ENCODE results near the gene DOCK6.
A peak's percentile ranks its signal among the peaks of the same experiment; 100 is the strongest.

DOCK6 gene

DNA sequence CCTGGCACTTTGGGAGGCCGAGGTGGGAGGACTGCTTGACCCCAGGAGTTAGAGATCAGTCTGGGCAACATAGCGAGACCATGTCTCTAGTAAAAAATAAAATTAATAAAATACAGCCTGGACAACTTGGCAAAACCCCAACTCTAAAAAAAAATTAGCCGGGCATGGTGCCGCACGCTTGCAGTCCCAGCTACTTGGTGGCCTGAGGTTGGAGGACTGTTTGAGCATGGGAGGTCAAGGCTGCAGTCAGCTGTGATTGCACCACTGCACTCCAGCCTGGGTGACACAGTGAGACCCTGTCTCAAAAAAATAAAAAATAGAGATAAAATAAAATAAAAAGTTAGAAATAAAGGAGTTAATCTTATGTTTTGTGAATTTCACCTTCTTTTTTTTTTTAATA lies 91.2 kb downstream of the DOCK6 start:
- no peak for DNase-seq
- Histone ChIP-seq H3K27ac (no peak overlapping the region), H3K27me3 (replicated peaks) (no peaks in the 10 kb centered on the region), H3K4me3 (ENCODE audit: low read depth, low read length) (no peak overlapping the region), H3K36me3 (replicated peaks) (peaks cover 48% of the 10 kb centered on the region)
- in situ Hi-C loops (cut with HindIII; ENCODE audit: low pct_ligation_motif_present, low sequenced_read_pairs), result no loop called here
- TF ChIP-seq CTCF (IDR thresholded peaks at IDR 0.05; ENCODE audit: low read depth, low read length, missing control alignments), result no peak

DNA sequence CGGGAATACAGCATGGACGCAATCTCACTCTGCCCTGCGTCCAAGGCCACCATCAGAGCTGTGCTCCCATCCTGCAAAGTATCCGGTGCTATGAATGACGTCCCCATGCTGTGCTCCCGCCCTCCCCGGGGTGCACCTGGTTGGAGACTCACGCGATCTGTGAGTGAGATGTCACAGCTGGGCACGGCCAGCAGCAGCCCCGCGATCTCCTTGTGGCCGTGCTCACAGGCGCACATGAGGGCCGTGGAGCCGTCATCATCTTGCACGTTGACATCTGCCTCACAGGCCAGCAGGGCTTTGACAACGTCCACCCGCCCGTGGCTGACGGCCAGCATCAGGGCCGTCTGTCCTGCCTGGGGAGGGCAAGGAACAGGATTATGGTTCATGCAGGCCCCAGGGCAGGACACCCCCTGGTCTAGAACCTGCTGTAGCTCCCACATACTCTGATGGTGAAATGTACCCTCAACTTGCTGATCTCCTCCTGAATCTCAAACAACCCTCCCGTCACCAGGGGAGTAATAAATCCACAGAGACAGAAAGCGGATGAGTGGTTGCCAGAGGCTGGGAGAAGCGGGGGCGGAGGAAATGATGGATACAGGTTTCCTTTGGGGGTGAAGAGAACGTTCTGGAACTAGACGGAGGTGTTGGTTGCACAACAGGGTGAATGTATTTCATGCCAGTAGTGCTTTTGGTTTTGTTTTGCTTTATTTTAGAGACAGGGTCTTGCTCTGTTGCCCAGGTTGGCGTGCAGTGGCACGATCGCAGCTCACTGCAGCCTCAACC lies 92.2 kb downstream of the DOCK6 start:
- TF ChIP-seq CTCF (IDR thresholded peaks at IDR 0.05; ENCODE audit: low read depth, low read length, missing control alignments), result no peak
- DNase-seq, result no peak
- in situ Hi-C loops (cut with HindIII; ENCODE audit: low pct_ligation_motif_present, low sequenced_read_pairs), result no loop called here
- H3K27me3 ChIP-seq (replicated peaks), result no peaks in the 10 kb centered on the region
- H3K27ac ChIP-seq, result no peak overlapping the region
- peaks cover 50% of the 10 kb centered on the region for H3K36me3 ChIP-seq (replicated peaks)
- H3K4me3 ChIP-seq (ENCODE audit: low read depth, low read length), result no peak overlapping the region

DNA sequence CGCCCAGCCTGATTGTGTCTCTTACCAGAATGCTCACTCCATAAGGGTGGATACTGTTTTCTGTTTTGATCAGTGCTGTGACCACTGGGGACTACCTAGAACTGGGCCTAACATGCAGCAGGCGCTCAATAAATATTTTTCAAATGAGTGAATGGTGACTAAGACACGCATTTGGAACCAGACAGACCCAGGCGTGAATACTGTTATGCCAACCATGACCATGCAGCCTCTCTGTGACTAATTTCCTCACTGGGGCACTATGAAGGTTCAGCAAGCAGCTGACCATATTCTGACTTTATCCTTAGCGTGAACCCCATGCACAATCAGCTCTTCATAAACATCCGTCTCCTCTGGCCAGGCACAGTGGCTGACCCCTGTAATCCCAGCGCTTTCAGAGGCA lies 93.8 kb downstream of the DOCK6 start:
- in situ Hi-C loops (cut with HindIII; ENCODE audit: low pct_ligation_motif_present, low sequenced_read_pairs), result no loop called here
- peak; percentile 94 for DNase-seq
- Histone ChIP-seq H3K36me3 (replicated peaks) (peaks cover 41% of the 10 kb centered on the region), H3K4me3 (ENCODE audit: low read depth, low read length) (no peak overlapping the region), H3K27me3 (replicated peaks) (no peaks in the 10 kb centered on the region), H3K27ac (peak overlapping the region; percentile 89)
- no peak for TF ChIP-seq CTCF (IDR thresholded peaks at IDR 0.05; ENCODE audit: low read depth, low read length, missing control alignments)

DNA sequence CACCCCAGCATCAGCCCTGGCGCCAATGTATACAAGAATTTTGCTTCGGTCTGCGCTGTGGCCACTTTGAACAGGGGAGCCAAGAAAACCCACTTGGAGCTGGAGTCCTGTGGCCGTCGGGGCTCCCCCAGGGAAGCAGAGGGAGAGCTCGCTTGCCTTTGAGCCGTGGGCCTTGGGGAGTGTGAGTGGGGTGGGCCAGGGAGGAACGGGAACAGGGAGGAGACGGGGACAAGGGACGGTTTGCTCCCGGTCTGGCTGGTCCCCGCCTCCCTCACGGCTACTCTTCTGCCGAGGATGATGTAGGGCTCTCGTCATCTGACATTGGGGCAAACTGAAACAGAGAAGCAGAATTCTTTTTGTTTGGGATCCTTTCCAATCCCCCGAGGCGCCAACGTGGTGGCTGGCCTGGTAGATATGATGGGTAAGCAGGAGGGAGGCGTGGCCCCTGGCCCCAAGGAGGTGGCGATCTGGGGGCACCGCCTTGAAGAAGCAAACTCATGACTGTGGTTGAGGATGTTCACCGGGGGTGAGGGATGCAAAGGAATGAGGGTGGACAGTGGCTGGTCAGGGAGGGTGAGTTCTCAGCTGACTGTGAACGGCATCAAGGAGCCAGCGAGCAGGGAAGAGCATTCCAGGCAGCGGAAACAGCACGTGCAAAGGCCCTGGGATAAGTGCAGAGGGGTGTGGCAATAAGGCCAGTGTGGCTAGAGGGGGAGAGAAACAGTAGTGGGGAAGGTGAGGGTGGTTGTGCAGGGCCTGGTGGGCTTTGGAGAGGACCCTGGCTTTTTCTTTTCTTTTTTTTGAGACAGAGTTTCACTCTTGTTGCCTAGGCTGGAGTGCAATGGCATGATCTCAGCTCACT lies 95.8 kb downstream of the DOCK6 start:
- TF ChIP-seq CTCF (IDR thresholded peaks at IDR 0.05; ENCODE audit: low read depth, low read length, missing control alignments), result no peak
- no peak overlapping the region for H3K4me3 ChIP-seq (ENCODE audit: low read depth, low read length)
- H3K27me3 ChIP-seq (replicated peaks), result no peaks in the 10 kb centered on the region
- DNase-seq, result no peak
- H3K36me3 ChIP-seq (replicated peaks), result peaks cover 30% of the 10 kb centered on the region
- in situ Hi-C loops (cut with HindIII; ENCODE audit: low pct_ligation_motif_present, low sequenced_read_pairs), result no loop called here
- H3K27ac ChIP-seq, result no peak overlapping the region

- DNase-seq, result no peak
- H3K36me3 ChIP-seq (replicated peaks), result peaks cover 30% of the 10 kb centered on the region
Measured at GRCh38 chr19:11165486-11166030, 96.8 kb downstream of the DOCK6 start.

More at GRCh38 chr19:11165486-11166030, 96.8 kb downstream of the DOCK6 start:
- H3K27me3 ChIP-seq (replicated peaks), result no peaks in the 10 kb centered on the region
- TF ChIP-seq CTCF (IDR thresholded peaks at IDR 0.05; ENCODE audit: low read depth, low read length, missing control alignments), result no peak
- H3K27ac ChIP-seq, result no peak overlapping the region
- no peak overlapping the region for H3K4me3 ChIP-seq (ENCODE audit: low read depth, low read length)
- in situ Hi-C loops (cut with HindIII; ENCODE audit: low pct_ligation_motif_present, low sequenced_read_pairs), result no loop called here

All from brain microvascular endothelial cell (primary cell).